Activated CD4-positive, alpha-beta memory T cell treated with anti-CD3 and anti-CD28 coated beads, Interleukin-2, amount 10 ng/mL, durations not matched to agents 7 days and 5 days (primary cell): ENCODE data around the gene FNDC11. TPM values are rescaled to one million over a fixed set of nuclear protein-coding genes. Genes with fewer than 3 reads are reported as not detected.

Experiments used
- CTCF ChIA-PET: fragments of 350-600 bp; sonication (Branson Sonifier 250); formaldehyde crosslinking; loops from one replicate; lab custom pipeline; 2021; ENCODE audit warnings: antibody characterized with exemption, inconsistent platforms; lab: Charles Lee
- POLR2A ChIA-PET: fragments of 350-600 bp; sonication (Branson Sonifier 250); formaldehyde crosslinking; loops from one replicate; lab custom pipeline; 2021; ENCODE audit warnings: antibody characterized with exemption; lab: Charles Lee
- DNase-seq: peaks from one replicate; pipeline ENCODE4 v3.0.0-alpha.2; 2020
- H3K27ac Mint-ChIP-seq: one replicate; pipeline ENCODE4 v1.8.0; 2021; ENCODE audit warnings: mild to moderate bottlenecking, mixed read lengths
- H3K27me3 Mint-ChIP-seq: one replicate; pipeline ENCODE4 v1.8.0; 2021; ENCODE audit warnings: mixed read lengths
- H3K36me3 Mint-ChIP-seq: one replicate; pipeline ENCODE4 v1.8.0; 2021; ENCODE audit warnings: low read depth, mixed read lengths
- H3K4me1 Mint-ChIP-seq: one replicate; pipeline ENCODE4 v1.8.0; 2021; ENCODE audit warnings: mixed read lengths
- H3K4me3 Mint-ChIP-seq: one replicate; pipeline ENCODE4 v1.8.0; 2021; ENCODE audit warnings: mild to moderate bottlenecking, mixed read lengths
- H3K9me3 Mint-ChIP-seq: one replicate; pipeline ENCODE4 v1.8.0; 2021; ENCODE audit warnings: mixed read lengths
- total RNA-seq, 2 experiments: library from RNA; stranded (reverse); gene quantifications; one replicate each; pipeline ENCODE4 v1.2.3, GENCODE V29; 2021

The FNDC11 gene
- total RNA-seq, 2 experiments from 2014 or later, result 0.20 to 0.30 TPM

- Mint-ChIP-seq H3K9me3 (no peaks in the 10 kb centered on the region), H3K4me1 (peaks cover 27% of the 10 kb centered on the region), H3K27ac (peak within 1 kb of the TSS; percentile 87), H3K4me3 (peak within 1 kb of the TSS; percentile 73), H3K27me3 (peaks cover 4% of the 10 kb centered on the region), H3K36me3 (no peaks in the 10 kb centered on the region)
- peak; percentile 66 for DNase-seq
- CTCF ChIA-PET, result interaction anchor here (0.7 to 3.1 kb wide), 35 partner anchors 9 to 583 kb away, joined by 3 to 28 read pairs (median 5); partner anchors contain the start of genes ARFRP1, GMEB2, HELZ2 and LIME1
- POLR2A ChIA-PET, result interaction anchor here (0.8 to 6.7 kb wide), 23 partner anchors 9 to 529 kb away, joined by 3 to 136 read pairs (median 5); partner anchors contain the start of genes ARFRP1, GMEB2, HELZ2 and LIME1
Observed at GRCh38 chr20:63536997-63537524, 16.9 kb upstream of the FNDC11 start, which contains the start of gene PTK6. PTK6 (minus strand) TSS chr20:63537376; CDS start chr20:63537314, 62 bp downstream.

GRCh38 chr20:63537525-63538203 is 16.3 kb upstream of the FNDC11 start:
- Mint-ChIP-seq H3K27me3 (peaks cover 2% of the 10 kb centered on the region), H3K9me3 (no peaks in the 10 kb centered on the region), H3K36me3 (no peaks in the 10 kb centered on the region), H3K4me3 (peak overlapping the region; percentile 73), H3K27ac (peak overlapping the region; percentile 87), H3K4me1 (peaks cover 27% of the 10 kb centered on the region)
- ChIA-PET CTCF (interaction anchor here (0.7 to 3.1 kb wide), 36 partner anchors 9 to 583 kb away, joined by 3 to 28 read pairs (median 5); partner anchors contain the start of genes ARFRP1, GMEB2, HELZ2 and LIME1), POLR2A (interaction anchor here (0.7 to 6.7 kb wide), 26 partner anchors 8 to 442 kb away, joined by 3 to 136 read pairs (median 5); partner anchors contain the start of genes ARFRP1, GMEB2, HELZ2 and LIME1)
- DNase-seq, result peak; percentile 97

- H3K4me3 Mint-ChIP-seq, result peak overlapping the region; percentile 73
- H3K4me1 Mint-ChIP-seq, result peaks cover 29% of the 10 kb centered on the region
- H3K27ac Mint-ChIP-seq, result peak overlapping the region; percentile 87
- no peak for DNase-seq
- no peaks in the 10 kb centered on the region for H3K36me3 Mint-ChIP-seq
- H3K9me3 Mint-ChIP-seq, result no peaks in the 10 kb centered on the region
- ChIA-PET CTCF (interaction anchor here (0.7 to 3.1 kb wide), 29 partner anchors 10 to 582 kb away, joined by 3 to 28 read pairs (median 7); partner anchors contain the start of genes ARFRP1, GMEB2, LIME1 and PPDPF), POLR2A (interaction anchor here (0.7 to 6.7 kb wide), 26 partner anchors 7 to 441 kb away, joined by 3 to 136 read pairs (median 5); partner anchors contain the start of genes ARFRP1, GMEB2, HELZ2 and LIME1)
- peaks cover 2% of the 10 kb centered on the region for H3K27me3 Mint-ChIP-seq
Observed at GRCh38 chr20:63538204-63539091, 15.5 kb upstream of the FNDC11 start.

DNA sequence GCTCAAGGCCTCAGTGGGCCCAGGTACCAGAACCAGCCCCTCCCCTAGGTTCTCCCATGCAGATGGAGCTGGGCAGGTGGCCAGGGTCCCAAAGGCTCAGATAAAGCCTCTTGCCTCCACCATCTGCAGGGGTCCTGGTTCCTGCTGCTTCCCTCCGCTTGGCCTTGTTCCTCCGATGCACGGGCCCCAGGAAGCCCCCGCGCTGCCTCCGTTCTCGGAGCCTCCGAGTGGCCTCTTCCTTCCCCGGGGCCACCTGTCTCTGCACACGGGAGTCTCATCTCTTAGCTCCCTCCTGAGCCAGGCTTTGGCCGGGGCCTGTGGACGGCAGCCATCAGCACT is 14.9 kb upstream of the FNDC11 start:
- H3K27ac Mint-ChIP-seq, result no peak overlapping the region
- POLR2A ChIA-PET, result interaction anchor here (1.1 to 6.7 kb wide), 7 partner anchors 10 to 103 kb away, joined by 3 to 136 read pairs (median 18); partner anchors contain the start of genes GMEB2 and PPDPF
- no peaks in the 10 kb centered on the region for H3K36me3 Mint-ChIP-seq
- no peak for DNase-seq
- H3K27me3 Mint-ChIP-seq, result peaks cover 7% of the 10 kb centered on the region
- H3K9me3 Mint-ChIP-seq, result no peaks in the 10 kb centered on the region
- no peak overlapping the region for H3K4me3 Mint-ChIP-seq
- peaks cover 29% of the 10 kb centered on the region for H3K4me1 Mint-ChIP-seq
- CTCF ChIA-PET, result interaction anchor here (0.5 to 3.1 kb wide), 8 partner anchors 14 to 499 kb away, joined by 4 to 28 read pairs (median 12); partner anchors contain the start of genes PPDPF, RTEL1 and TPD52L2

DNA sequence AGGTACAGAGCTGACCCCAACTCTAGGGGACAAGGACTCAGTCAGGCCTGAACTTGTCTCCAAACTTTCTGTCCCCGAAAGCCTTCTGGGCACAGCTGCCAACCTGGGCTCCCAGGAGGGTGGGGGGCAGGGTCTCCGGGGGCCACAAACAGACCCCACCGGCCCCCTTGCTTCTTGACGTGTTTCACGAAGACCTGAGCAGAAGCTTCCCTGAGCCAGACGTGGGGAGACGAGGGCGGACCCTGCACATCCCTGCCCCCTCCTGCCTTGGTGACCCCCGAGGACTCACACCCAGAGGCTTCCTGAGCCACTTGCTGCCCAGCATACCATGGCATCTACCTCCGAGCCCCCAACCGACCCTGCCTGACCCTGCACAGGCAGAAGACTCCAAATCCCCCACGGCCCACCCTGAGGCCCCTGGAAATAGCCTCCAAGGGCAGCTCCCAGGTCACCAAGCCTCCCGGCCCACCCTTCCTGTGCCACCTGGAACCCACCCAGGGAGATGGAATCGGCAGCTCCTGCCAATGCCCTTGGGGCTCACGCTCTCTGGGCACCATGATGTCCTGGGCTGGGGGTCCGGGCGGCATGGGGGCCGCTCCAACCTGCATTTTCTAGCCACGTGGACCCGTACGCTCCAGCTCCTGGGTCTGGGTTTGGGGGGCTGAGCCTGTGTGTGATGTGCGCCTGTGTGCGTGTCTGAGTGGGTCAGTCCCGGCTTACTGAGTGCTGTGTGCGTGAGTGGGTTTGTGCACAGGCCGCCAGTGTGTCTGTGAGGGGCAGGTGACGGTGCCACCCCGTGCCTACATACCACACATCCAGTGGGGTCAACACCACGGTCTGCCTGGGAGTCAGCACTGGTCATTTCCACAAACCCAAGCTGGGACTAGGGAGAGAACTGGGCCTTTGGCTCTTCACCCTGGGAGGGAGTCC is 14.3 kb upstream of the FNDC11 start:
- ChIA-PET POLR2A (interaction anchor here (0.6 to 6.7 kb wide), 9 partner anchors 12 to 415 kb away, joined by 3 to 136 read pairs (median 3); partner anchors contain the start of genes ARFRP1, GMEB2, PPDPF and ZGPAT), CTCF (interaction anchor here (0.5 to 3.1 kb wide), 6 partner anchors 13 to 499 kb away, joined by 4 to 24 read pairs (median 12); partner anchors contain the start of genes PPDPF and TPD52L2)
- no peak overlapping the region for H3K27ac Mint-ChIP-seq
- no peak for DNase-seq
- no peak overlapping the region for H3K4me3 Mint-ChIP-seq
- H3K9me3 Mint-ChIP-seq, result no peaks in the 10 kb centered on the region
- peaks cover 7% of the 10 kb centered on the region for H3K27me3 Mint-ChIP-seq
- H3K36me3 Mint-ChIP-seq, result no peaks in the 10 kb centered on the region
- H3K4me1 Mint-ChIP-seq, result peaks cover 29% of the 10 kb centered on the region

DNA sequence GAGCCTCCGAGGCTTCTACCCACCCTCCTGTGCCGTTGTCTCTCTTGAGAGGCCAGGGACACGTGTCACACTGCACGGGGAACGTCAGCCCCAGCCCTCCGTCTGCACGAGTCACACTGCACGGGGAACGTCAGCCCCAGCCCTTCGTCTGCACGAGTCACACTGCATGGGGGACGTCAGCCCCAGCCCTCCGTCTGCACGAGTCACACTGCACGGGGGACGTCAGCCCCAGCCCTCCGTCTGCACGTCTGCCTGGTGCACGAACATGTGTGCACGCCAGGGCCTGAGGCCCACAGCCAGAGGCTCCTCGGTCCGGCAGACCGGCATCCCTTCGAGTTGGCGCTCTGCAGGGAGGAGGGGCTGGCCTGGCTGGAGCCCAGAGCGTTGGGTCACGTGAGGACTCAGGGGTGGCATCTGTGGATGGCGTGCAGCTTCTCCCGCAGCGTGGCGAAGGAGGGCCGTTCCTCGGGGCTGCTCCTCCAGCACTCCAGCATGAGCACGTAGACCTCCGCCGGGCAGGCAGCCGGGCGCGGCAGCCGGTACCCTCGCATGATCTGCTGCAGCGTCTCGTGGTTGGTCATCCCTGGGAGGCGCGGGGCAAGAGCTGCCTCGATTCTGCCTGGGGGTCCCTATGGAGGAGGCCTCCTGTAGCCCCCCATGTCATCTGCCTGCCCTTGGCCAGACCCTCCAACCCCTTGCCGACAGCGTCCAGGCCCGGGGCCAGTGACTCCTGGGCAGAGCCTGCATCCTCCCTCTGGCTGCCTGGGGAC is 13.4 kb upstream of the FNDC11 start:
- CTCF ChIA-PET, result no interaction called here
- Mint-ChIP-seq H3K27me3 (peaks cover 10% of the 10 kb centered on the region), H3K4me1 (peaks cover 29% of the 10 kb centered on the region), H3K36me3 (no peaks in the 10 kb centered on the region), H3K9me3 (no peaks in the 10 kb centered on the region), H3K4me3 (no peak overlapping the region), H3K27ac (no peak overlapping the region)
- DNase-seq, result no peak
- POLR2A ChIA-PET, result interaction anchor here (0.6 to 6.7 kb wide), 6 partner anchors 11 to 415 kb away, joined by 3 to 136 read pairs (median 20); partner anchors contain the start of genes GMEB2 and PPDPF

GRCh38 chr20:63541371-63541770 is 12.6 kb upstream of the FNDC11 start:
- ChIA-PET CTCF (no interaction called here), POLR2A (interaction anchor here (1.0 kb wide), 1 partner anchor 20 kb away, joined by 3 read pairs; no protein-coding TSS in a partner anchor)
- Mint-ChIP-seq H3K4me1 (peaks cover 26% of the 10 kb centered on the region), H3K27ac (no peak overlapping the region), H3K9me3 (no peaks in the 10 kb centered on the region), H3K27me3 (peaks cover 12% of the 10 kb centered on the region), H3K36me3 (no peaks in the 10 kb centered on the region), H3K4me3 (no peak overlapping the region)
- DNase-seq, result no peak

DNA sequence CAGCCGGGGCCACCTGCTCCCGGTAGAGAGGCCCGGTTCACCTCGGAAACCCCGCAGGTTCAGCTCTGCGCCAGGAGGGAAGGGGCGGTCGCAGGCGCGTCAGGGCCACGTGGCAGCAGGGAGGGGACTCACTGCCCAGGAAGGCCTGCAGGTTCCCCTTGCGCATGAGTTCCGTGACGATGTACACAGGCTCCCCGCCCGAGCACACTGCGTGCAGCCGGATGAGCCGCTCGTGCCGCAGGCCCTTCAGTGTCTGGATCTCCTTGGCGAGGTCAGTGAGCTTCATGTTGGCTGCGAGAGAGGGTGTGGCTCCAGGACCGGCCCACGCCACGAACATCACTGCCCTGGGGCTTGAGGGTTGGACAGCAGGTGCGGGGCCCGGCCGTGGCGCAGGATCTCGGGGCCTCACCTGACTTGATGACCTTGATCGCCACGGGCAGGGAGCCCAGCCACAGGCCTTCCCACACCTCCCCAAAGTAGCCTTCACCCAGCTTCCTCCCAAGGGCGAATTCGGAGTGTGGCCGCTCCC is 11.9 kb upstream of the FNDC11 start:
- Mint-ChIP-seq H3K27me3 (peaks cover 16% of the 10 kb centered on the region), H3K4me1 (peaks cover 19% of the 10 kb centered on the region), H3K36me3 (no peaks in the 10 kb centered on the region), H3K9me3 (no peaks in the 10 kb centered on the region), H3K27ac (no peak overlapping the region), H3K4me3 (no peak overlapping the region)
- ChIA-PET POLR2A (interaction anchor here (1.0 kb wide), 1 partner anchor 21 kb away, joined by 3 read pairs; no protein-coding TSS in a partner anchor), CTCF (no interaction called here)
- no peak for DNase-seq

GRCh38 chr20:63542696-63543095 is 11.3 kb upstream of the FNDC11 start:
- H3K27me3 Mint-ChIP-seq, result peaks cover 16% of the 10 kb centered on the region

DNA sequence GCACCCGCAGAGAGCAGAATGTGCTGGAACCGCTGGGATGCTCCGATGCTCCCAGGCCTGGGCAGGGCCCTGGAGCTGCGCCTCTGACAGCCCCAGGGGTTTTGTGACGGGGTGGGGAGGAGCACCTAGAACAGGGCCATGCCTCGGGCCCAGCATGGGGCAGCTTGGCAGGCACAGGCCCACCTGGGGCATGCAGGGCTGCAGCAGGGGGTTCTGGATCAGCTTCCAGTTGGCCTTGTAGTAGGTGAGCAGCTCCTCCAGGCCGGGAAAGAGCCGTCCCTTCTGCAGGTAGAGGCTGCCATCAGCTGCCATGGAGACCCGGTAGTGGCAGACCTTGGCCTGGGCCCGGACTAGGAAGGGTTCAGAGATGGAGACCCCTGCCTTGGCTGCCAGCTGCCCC is 10.8 kb upstream of the FNDC11 start:
- CTCF ChIA-PET, result no interaction called here
- no peak overlapping the region for H3K4me3 Mint-ChIP-seq
- POLR2A ChIA-PET, result interaction anchor here (0.8 to 2.3 kb wide), 3 partner anchors 9 to 30 kb away, joined by 4 to 6 read pairs (median 6); partner anchors contain the start of genes HELZ2 and PPDPF
- no peaks in the 10 kb centered on the region for H3K36me3 Mint-ChIP-seq
- H3K9me3 Mint-ChIP-seq, result no peaks in the 10 kb centered on the region
- peaks cover 12% of the 10 kb centered on the region for H3K4me1 Mint-ChIP-seq
- H3K27ac Mint-ChIP-seq, result no peak overlapping the region
- H3K27me3 Mint-ChIP-seq, result peaks cover 19% of the 10 kb centered on the region
- DNase-seq, result no peak

More at GRCh38 chr20:63542696-63543095, 11.3 kb upstream of the FNDC11 start:
- CTCF ChIA-PET, result no interaction called here
- DNase-seq, result no peak
- Mint-ChIP-seq H3K9me3 (no peaks in the 10 kb centered on the region), H3K27ac (no peak overlapping the region), H3K4me1 (peaks cover 15% of the 10 kb centered on the region), H3K36me3 (no peaks in the 10 kb centered on the region), H3K4me3 (no peak overlapping the region)
- POLR2A ChIA-PET, result no interaction called here
